ENCODE measurements around the gene KIF23.

Gene KIF23

GRCh38 chr15:69491038-69491505 is 76.9 kb downstream of the KIF23 start:
- no peak for DNase-seq (ENCODE audit: low read depth in 2 of 2)

DNA sequence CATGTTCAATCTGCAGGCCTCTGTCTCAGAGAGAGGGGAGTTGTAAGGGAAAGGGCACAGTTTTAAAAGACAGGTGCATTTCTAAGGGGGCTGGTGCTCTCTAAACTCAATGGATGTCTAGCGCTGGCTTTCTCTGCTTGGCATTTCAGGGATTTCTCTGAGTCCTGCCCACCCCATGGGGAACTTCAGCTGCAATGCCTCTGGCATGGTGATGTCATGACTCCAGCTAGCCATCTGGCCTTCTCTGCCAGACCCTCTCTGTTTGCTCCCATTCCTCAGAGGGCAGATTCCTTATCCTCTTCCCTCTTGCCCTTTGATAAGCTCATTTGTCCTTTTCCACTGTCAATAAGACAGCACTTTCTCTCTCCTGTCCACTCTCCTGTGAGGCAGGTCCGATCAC is 79.3 kb downstream of the KIF23 start:
- DNase-seq (ENCODE audit: low read depth in 2 of 2) = no peak

DNA sequence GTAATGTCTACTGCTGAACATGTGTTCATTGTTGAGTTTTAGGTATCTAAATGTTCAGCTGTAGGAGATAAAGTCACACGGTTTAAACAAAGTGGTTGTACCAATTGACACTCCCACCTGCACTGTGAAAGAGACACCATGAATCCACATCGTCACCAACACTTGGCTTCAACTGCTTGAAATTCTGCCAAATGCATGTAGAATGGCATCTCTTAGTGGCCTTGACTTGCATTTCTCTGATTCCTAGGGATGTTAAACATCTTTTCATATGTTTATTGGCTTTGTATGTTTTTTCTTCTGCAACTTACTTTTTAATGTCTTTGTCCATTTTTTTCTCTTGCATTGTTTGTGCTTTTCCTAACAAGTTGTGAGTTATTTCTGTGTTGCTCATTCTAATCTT is 81.9 kb downstream of the KIF23 start:
- no peak for DNase-seq (ENCODE audit: low read depth in 2 of 2)

DNA sequence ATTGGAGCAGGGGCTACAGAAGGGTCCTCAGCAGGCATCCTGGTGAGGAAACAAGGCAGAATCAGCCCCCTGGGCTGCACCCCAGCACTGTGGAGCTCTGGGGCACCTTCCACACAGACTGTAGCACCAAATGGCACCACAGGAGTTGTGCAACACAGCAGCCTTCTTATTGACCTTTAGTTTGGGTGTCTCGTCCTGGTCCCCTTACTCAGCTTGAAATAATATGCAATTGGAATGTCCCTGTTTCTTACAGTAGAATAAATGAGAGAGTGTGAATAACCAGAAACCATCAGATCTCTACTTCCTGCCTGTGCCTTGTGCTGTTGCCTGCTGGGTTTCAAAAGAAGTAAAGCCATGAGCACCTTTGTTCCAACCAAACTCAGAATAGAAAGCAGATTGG is 82.9 kb downstream of the KIF23 start:
- no peak for DNase-seq (ENCODE audit: low read depth in 2 of 2)

DNA sequence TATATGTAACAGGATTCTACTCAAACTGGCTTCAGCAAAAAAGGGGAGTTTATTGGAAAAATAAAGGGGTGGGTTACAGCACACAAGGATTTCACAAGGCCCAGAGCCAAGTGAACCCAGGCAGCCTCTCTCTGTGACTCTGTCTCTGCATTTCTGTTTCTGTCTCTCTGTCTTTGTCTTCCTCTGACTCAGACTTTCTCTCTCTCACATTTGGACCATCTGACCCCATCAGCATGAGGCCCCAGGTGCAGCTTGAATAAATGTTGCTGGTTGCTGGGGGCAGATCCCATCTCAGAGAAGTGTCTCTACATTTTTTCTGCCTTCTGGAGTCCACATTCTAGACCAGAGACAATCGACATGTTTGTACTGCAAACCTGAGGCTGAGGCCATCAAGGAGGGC is 83.5 kb downstream of the KIF23 start:
- DNase-seq (ENCODE audit: low read depth in 2 of 2) = no peak
